GM12873 (cell line): ENCODE results near the gene PAIP2.
A peak's percentile ranks its signal among the peaks of the same experiment; 100 is the strongest.

Experiments
- TF ChIP-seq, protein P1 (sequence below): IDR thresholded peaks from 2 replicates; pipeline ENCODE4 v1.5.1; 2012; ENCODE audit warnings: low read depth, mild to moderate bottlenecking, moderate library complexity, low read length, control low read depth; ENCODE audit not compliant: insufficient read depth; ENCODE audit errors: missing control alignments

PAIP2 gene

DNA sequence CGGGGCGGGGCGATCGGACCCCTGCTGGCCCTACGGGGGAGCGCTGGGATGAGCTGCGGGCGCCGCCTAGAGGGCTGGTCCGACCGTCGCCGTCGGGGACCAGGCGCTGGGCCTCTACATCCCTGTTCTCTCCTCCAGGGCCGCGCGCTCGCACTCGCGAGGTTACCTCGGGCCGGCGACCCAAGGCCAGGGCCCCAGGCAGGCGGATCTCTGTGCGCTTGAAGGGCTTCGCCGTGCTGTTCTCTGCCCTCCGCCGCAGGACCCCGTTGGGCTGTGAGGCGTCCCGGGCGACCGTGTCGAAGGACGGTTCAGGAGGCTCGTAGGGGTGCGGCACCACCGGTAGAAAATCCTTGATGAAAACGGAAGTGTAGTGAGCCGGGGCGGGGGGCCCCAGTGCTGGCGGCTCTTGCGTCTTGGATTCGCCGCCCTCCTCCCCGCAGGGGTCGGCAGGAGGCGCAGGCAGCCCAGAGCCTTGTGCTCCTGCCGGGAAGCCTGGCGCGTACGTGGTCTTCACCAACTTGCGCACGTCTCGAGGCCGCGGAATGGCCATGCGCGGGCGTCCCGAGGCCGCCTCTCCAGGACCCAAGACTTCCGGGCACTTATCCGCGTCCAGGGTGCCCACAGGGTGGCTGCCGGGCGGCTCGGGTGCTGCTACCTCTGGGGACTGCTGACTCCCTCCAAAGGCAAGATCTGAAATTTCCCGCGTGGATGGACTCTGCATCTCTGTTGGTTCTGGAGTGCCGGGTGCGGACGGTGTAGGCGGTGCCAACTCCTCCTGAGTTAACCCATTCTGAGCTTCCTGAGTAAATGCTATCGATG, 51.2 kb downstream of the PAIP2 start:
- TF ChIP-seq, protein P1, sequence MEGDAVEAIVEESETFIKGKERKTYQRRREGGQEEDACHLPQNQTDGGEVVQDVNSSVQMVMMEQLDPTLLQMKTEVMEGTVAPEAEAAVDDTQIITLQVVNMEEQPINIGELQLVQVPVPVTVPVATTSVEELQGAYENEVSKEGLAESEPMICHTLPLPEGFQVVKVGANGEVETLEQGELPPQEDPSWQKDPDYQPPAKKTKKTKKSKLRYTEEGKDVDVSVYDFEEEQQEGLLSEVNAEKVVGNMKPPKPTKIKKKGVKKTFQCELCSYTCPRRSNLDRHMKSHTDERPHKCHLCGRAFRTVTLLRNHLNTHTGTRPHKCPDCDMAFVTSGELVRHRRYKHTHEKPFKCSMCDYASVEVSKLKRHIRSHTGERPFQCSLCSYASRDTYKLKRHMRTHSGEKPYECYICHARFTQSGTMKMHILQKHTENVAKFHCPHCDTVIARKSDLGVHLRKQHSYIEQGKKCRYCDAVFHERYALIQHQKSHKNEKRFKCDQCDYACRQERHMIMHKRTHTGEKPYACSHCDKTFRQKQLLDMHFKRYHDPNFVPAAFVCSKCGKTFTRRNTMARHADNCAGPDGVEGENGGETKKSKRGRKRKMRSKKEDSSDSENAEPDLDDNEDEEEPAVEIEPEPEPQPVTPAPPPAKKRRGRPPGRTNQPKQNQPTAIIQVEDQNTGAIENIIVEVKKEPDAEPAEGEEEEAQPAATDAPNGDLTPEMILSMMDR: peak; percentile 96

DNA sequence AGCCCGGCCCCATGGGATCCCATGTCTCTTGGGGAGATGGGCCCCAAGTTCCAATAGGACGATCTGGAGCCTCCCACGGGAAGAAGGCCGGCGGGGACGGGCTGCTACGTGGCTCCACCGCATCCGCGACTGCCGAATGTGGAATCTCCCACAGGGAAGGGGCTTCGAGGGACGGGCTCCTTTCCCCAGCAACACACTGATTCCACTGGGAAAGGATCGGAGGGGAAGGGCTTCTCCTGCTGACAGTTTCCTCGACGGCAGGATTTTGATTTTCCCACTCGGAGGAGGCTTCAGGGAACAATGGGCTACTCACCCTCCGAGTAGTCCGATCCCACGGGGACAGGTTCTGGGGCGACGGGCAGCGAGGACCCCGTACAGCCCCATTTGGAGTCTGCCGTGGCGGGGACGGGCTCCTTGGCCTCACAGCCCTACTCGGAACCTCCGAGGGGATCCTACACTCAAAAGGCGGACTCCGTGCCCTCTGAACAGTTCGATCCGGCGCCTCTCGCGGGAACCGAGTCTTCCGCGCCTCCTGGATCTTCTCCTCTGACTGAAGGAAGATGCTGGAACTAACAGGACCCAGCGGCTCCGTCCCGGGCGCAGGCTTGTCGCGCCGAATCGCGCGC, 52.0 kb downstream of the PAIP2 start:
- TF ChIP-seq, protein P1: no peak

GRCh38 chr5:139394123-139394653, 52.5 kb downstream of the PAIP2 start:
- TF ChIP-seq, protein P1: peak; percentile 69

DNA sequence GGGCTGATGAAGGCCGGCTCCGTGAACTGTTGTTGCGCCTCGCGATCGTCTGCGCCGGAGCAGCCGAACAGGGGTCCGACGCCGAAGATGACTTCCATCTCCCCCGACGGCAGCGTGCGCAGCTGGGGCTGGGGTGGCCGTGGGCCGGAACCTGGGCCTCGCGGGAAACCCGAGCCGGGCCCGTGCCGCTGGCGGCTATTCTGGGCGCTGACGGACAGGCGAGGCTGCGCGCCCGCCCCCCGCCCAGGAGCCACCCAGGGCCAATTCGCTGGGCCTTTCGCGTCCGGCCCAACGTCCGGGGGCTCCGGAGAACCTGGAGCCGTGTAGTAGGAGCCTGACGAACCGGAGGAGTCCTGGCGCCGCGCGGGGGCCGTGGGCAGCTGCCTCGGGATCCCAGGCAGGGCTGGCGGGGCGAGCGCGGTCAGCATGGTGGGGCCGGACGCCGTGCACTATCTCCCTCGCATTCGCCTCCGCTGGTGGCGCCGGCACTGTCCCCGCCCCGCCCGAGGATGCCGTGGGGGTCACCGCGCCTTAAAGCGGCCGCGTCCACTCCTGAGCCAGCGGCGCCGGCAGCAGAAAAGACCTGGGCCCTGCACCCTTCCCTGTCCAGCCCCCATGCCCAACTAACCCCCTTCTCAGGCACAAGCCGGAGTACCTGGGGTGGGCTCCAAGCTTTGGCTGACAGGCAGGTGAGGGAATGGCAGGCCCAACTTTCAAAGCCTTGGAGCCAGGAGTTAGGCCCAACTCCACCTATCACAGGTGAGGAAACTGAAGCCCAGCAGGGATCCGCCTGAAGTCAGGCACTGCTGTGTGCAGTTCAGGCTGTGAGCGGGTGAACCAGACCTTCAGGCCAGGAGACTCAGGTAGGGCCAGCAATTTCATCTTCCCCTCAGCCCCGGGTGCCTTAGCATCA, 53.3 kb downstream of the PAIP2 start, which contains the start of gene PROB1:
Gene PROB1 (minus strand): TSS at position 451 of the 913 bp plus-strand sequence. CDS start 23 bp downstream, at position 428.
- TF ChIP-seq, protein P1: no peak

DNA sequence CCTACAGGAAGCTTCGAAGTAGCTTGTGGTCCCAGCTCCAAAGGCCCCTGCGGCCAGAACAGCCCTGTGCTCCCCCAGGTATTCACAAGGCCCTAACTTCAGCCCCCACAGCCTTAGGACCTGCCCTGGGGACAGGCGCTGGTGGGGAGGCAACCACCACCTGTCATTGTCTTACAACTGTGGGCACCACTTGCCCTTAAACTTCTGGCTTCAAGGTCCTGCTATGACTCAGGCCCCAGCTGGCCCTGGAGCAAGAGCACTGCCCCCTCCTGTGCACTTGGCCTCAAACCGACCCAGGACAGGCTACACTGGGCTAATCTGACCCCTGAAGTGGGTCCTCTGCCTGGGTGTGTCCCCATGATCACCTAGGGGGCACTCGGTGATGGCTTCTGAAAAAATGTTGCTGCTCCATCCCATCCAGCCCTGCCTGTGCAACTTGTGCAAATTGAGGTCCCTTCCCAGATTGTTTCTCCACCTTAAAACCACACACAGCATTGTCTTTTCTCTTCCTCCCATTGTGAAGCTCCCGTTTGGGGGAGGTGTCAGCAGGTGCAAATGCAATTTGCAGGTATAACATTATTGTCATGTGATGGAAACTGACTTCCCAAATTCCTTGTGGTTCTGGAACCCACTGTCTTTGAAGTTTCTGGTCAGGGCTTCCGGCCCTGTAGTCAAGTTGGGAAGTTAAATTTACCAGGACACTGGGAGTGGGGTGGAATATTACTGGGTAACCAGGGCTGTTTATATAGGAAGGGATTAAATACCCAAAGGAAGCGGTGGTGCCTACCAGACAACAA, 54.4 kb downstream of the PAIP2 start:
- TF ChIP-seq, protein P1: no peak

- TF ChIP-seq, protein P1: no peak
Observed at GRCh38 chr5:139396691-139397090, 55.0 kb downstream of the PAIP2 start.
